22Rv1 (cell line): ENCODE measurements around the gene PRKACB.

Experiments
- ZFX ChIP-seq: fragments of 450-650 bp; IDR thresholded peaks from 2 replicates; pipeline ENCODE4 v1.6.1; 2017; ENCODE audit warnings: antibody characterized with exemption, borderline replicate concordance
- TF ChIP-seq, protein P1 (sequence below): fragments of 450-650 bp; IDR thresholded peaks from 2 replicates; pipeline ENCODE4 v1.5.1; 2017; ENCODE audit warnings: mild to moderate bottlenecking

DNA sequence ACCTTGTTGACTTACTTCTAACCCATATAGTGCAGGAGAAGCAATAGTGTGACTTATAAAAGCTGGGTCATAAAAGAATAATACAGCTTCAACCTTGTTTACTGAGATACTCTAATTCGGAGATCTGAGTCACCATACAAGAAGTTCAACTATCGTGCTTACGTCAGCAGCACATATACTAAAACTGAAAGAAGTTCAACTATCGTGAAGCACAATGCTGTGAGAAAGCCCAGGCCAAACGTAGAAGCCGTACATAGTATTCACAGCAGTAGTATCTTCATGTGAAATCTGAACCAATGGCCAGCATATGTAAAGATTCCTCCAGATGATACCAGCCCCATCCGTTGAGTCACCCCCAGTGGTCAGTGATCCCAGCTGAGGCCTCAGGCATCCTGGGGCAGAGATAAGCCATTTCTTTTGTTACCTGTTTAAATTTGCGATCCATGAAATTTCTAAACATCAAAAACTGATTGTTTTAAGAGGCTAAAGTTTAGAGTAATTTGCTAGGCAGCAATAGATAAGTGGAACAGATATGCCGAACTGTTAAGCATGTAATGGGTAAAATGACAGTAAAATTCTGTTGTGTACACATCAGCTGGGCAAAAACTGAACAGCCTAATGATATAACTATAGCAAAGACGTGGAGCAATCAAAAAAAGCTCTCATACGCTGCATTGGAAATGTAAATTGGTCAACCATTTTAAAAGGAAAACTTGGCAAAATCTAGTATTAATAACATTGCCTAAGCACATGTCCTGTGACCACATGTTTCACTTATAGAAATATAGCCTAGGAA, 103.6 kb downstream of the PRKACB start:
- TF ChIP-seq, protein P1, sequence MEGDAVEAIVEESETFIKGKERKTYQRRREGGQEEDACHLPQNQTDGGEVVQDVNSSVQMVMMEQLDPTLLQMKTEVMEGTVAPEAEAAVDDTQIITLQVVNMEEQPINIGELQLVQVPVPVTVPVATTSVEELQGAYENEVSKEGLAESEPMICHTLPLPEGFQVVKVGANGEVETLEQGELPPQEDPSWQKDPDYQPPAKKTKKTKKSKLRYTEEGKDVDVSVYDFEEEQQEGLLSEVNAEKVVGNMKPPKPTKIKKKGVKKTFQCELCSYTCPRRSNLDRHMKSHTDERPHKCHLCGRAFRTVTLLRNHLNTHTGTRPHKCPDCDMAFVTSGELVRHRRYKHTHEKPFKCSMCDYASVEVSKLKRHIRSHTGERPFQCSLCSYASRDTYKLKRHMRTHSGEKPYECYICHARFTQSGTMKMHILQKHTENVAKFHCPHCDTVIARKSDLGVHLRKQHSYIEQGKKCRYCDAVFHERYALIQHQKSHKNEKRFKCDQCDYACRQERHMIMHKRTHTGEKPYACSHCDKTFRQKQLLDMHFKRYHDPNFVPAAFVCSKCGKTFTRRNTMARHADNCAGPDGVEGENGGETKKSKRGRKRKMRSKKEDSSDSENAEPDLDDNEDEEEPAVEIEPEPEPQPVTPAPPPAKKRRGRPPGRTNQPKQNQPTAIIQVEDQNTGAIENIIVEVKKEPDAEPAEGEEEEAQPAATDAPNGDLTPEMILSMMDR, result no peak
- TF ChIP-seq ZFX, result no peak
